ENCODE data around the gene TTC3.

The TTC3 gene

DNA sequence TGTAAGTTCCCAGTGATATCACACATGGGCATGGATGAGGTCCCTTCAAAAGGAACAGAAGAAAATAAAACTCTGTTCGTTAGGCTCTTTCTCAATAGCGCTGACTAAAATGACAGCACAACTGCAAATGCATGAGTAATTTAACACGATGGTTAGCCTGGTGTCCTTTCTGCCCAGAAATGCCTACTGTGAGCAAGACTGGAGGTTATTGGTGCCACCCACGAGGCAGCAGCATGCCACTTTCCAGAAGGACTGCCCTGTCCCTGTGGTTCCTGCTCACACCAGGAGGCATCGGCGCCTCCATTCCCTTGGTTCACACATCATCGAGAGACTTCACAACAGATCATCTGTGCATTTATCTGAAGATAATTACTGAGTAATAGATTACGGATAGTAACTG, 167.9 kb downstream of the TTC3 start:
- peaks cover 80% of the 10 kb centered on the region for H3K79me2 ChIP-seq (ENCODE audit: insufficient read depth, low read length)
- no peaks in the 10 kb centered on the region for H4K20me1 ChIP-seq (ENCODE audit: insufficient read depth, low read length, poor library complexity, severe bottlenecking)
- peaks cover 38% of the 10 kb centered on the region for H3K4me1 ChIP-seq (ENCODE audit: insufficient read depth, low read length, poor library complexity, severe bottlenecking)

GRCh38 chr21:37241426-37241825, 168.4 kb downstream of the TTC3 start:
- Histone ChIP-seq H3K4me3 (ENCODE audit: low read length, poor library complexity, severe bottlenecking) (no peak overlapping the region), H3K4me1 (ENCODE audit: insufficient read depth, low read length, poor library complexity, severe bottlenecking) (peaks cover 38% of the 10 kb centered on the region), H4K20me1 (ENCODE audit: insufficient read depth, low read length, poor library complexity, severe bottlenecking) (no peaks in the 10 kb centered on the region), H3K4me2 (ENCODE audit: low read depth, low read length, poor library complexity, severe bottlenecking) (no peak overlapping the region), H3F3A (ENCODE audit: low read depth) (peaks cover 5% of the 10 kb centered on the region; the same call in 1 of the 2 replicates), H2AFZ (ENCODE audit: low read length) (no peak overlapping the region), H3K36me3 (ENCODE audit: insufficient read depth, low read length) (peaks cover 18% of the 10 kb centered on the region; the same call in 1 of the 2 replicates), H3K79me2 (ENCODE audit: insufficient read depth, low read length) (peaks cover 80% of the 10 kb centered on the region), H3K9ac (ENCODE audit: low read depth, low read length, poor library complexity, severe bottlenecking) (no peak overlapping the region), H3K9me2 (replicated peaks; ENCODE audit: low read depth, low read length) (no peaks in the 10 kb centered on the region), H3K27me3 (ENCODE audit: insufficient read depth, low read length, poor library complexity, severe bottlenecking) (no peaks in the 10 kb centered on the region), H3K9me3 (ENCODE audit: insufficient read depth, low read depth, low read length) (no peaks in the 10 kb centered on the region)
- TF ChIP-seq, protein P1, sequence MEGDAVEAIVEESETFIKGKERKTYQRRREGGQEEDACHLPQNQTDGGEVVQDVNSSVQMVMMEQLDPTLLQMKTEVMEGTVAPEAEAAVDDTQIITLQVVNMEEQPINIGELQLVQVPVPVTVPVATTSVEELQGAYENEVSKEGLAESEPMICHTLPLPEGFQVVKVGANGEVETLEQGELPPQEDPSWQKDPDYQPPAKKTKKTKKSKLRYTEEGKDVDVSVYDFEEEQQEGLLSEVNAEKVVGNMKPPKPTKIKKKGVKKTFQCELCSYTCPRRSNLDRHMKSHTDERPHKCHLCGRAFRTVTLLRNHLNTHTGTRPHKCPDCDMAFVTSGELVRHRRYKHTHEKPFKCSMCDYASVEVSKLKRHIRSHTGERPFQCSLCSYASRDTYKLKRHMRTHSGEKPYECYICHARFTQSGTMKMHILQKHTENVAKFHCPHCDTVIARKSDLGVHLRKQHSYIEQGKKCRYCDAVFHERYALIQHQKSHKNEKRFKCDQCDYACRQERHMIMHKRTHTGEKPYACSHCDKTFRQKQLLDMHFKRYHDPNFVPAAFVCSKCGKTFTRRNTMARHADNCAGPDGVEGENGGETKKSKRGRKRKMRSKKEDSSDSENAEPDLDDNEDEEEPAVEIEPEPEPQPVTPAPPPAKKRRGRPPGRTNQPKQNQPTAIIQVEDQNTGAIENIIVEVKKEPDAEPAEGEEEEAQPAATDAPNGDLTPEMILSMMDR (conservative IDR thresholded peaks at IDR 0.05; ENCODE audit: low read length), result no peak
- no peak for TF ChIP-seq EZH2phosphoT487 (IDR thresholded peaks at IDR 0.05; ENCODE audit: borderline replicate concordance)

More for the DNA sequence above, 167.9 kb downstream of the TTC3 start:
- TF ChIP-seq, protein P1 (conservative IDR thresholded peaks at IDR 0.05; ENCODE audit: low read length), result no peak
- no peak for TF ChIP-seq EZH2phosphoT487 (IDR thresholded peaks at IDR 0.05; ENCODE audit: borderline replicate concordance)
- Histone ChIP-seq H3K9me2 (replicated peaks; ENCODE audit: low read depth, low read length) (no peaks in the 10 kb centered on the region), H3K9me3 (ENCODE audit: insufficient read depth, low read depth, low read length) (no peaks in the 10 kb centered on the region), H2AFZ (ENCODE audit: low read length) (no peak overlapping the region), H3K4me3 (ENCODE audit: low read length, poor library complexity, severe bottlenecking) (no peak overlapping the region), H3F3A (ENCODE audit: low read depth) (peaks cover 5% of the 10 kb centered on the region; the same call in 1 of the 2 replicates), H3K36me3 (ENCODE audit: insufficient read depth, low read length) (peaks cover 19% of the 10 kb centered on the region; the same call in 1 of the 2 replicates), H3K9ac (ENCODE audit: low read depth, low read length, poor library complexity, severe bottlenecking) (no peak overlapping the region), H3K4me2 (ENCODE audit: low read depth, low read length, poor library complexity, severe bottlenecking) (no peak overlapping the region), H3K27me3 (ENCODE audit: insufficient read depth, low read length, poor library complexity, severe bottlenecking) (no peaks in the 10 kb centered on the region)

GRCh38 chr21:37243961-37244360, 170.9 kb downstream of the TTC3 start:
- TF ChIP-seq EZH2phosphoT487 (IDR thresholded peaks at IDR 0.05; ENCODE audit: borderline replicate concordance), result no peak
- TF ChIP-seq, protein P1 (conservative IDR thresholded peaks at IDR 0.05; ENCODE audit: low read length), result no peak
- no peaks in the 10 kb centered on the region for H4K20me1 ChIP-seq (ENCODE audit: insufficient read depth, low read length, poor library complexity, severe bottlenecking)
- H3K36me3 ChIP-seq (ENCODE audit: insufficient read depth, low read length), result peaks cover 3% of the 10 kb centered on the region; the same call in 1 of the 2 replicates
- peaks cover 97% of the 10 kb centered on the region for H3K79me2 ChIP-seq (ENCODE audit: insufficient read depth, low read length)
- no peak overlapping the region for H3K4me2 ChIP-seq (ENCODE audit: low read depth, low read length, poor library complexity, severe bottlenecking)
- H3K27me3 ChIP-seq (ENCODE audit: insufficient read depth, low read length, poor library complexity, severe bottlenecking), result no peaks in the 10 kb centered on the region
- H3K9ac ChIP-seq (ENCODE audit: low read depth, low read length, poor library complexity, severe bottlenecking), result no peak overlapping the region
- H2AFZ ChIP-seq (ENCODE audit: low read length), result no peak overlapping the region
- H3K9me3 ChIP-seq (ENCODE audit: insufficient read depth, low read depth, low read length), result no peaks in the 10 kb centered on the region
- H3K4me3 ChIP-seq (ENCODE audit: low read length, poor library complexity, severe bottlenecking), result no peak overlapping the region
- no peaks in the 10 kb centered on the region for H3K9me2 ChIP-seq (replicated peaks; ENCODE audit: low read depth, low read length)
- no peaks in the 10 kb centered on the region for H3F3A ChIP-seq (ENCODE audit: low read depth)
- peaks cover 14% of the 10 kb centered on the region for H3K4me1 ChIP-seq (ENCODE audit: insufficient read depth, low read length, poor library complexity, severe bottlenecking)
